ENCODE data around the gene ZFAND6. TPM values are rescaled to one million over a fixed set of nuclear protein-coding genes. Genes with fewer than 3 reads are reported as not detected.

Gene ZFAND6
- total RNA-seq, 1 donor from 2014 or later = 80.1 TPM

DNA sequence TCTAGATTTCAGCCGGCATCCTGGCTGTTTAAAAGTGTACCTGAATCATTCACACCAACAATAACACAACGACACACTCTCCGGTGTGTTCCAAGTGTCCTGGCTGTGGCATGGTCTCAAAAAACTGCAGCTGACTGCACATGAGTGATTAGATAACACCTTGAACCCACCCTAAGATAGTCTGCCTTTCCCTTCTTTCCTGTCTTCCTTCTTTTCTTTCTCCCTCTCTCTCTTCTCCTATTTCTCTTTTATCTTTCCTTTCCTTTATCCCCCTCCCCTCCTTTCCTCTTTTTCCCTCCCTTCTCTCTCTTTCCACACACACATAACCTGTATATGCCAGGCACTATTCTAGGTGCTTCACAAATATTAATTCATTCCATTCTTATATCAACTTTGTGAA is 92.1 kb downstream of the ZFAND6 start:
- Mint-ChIP-seq H3K4me3 (ENCODE audit: unreplicated experiment) (peak overlapping the region; percentile 76), H3K27me3 (ENCODE audit: unreplicated experiment) (peaks cover 4% of the 10 kb centered on the region), H3K4me1 (ENCODE audit: low read depth, unreplicated experiment) (peaks cover 11% of the 10 kb centered on the region), H3K36me3 (ENCODE audit: unreplicated experiment) (no peaks in the 10 kb centered on the region), H3K9me3 (ENCODE audit: unreplicated experiment) (peaks cover 2% of the 10 kb centered on the region), H3K27ac (ENCODE audit: unreplicated experiment) (no peak overlapping the region)
- TF ChIP-seq, protein P1, sequence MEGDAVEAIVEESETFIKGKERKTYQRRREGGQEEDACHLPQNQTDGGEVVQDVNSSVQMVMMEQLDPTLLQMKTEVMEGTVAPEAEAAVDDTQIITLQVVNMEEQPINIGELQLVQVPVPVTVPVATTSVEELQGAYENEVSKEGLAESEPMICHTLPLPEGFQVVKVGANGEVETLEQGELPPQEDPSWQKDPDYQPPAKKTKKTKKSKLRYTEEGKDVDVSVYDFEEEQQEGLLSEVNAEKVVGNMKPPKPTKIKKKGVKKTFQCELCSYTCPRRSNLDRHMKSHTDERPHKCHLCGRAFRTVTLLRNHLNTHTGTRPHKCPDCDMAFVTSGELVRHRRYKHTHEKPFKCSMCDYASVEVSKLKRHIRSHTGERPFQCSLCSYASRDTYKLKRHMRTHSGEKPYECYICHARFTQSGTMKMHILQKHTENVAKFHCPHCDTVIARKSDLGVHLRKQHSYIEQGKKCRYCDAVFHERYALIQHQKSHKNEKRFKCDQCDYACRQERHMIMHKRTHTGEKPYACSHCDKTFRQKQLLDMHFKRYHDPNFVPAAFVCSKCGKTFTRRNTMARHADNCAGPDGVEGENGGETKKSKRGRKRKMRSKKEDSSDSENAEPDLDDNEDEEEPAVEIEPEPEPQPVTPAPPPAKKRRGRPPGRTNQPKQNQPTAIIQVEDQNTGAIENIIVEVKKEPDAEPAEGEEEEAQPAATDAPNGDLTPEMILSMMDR (IDR thresholded peaks at IDR 0.05; ENCODE audit: partially characterized antibody, unreplicated experiment) = no peak
- no peak for DNase-seq

DNA sequence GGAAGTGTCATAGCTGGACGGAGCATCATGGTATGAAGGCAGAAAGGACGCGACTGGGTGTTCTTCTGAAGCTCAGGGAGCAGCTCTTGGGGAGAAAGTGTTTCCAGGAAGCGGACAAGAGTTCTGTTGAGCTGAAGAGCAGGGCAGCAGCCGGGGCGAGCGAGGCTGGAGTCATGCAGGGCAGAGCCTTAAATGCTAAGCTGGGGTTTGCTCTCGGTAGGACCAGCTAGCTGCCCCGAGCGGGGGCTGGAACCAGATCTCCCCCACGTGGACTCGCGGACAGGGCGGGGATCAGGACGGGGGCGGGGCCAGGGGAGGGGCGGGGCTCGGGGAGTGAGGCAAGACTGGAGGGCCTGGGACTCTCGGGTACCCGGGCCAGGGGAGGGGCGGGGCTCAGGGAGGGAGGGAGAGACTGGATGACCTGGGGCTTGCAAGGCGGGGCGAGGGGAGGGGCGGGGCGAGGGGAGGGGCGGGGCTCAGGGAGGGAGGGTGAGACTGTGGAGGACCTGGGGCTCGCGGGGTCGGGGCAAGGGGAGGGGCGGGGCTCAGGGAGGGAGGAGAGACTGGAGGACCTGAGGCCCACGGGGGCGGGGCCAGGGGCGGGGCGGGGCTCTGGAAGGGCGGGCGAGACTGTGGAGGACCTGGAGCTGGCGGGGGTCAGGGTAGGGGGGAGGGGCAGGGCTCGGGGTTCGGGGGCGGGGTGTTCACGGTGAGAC is 92.9 kb downstream of the ZFAND6 start:
- TF ChIP-seq, protein P1 (IDR thresholded peaks at IDR 0.05; ENCODE audit: partially characterized antibody, unreplicated experiment) = no peak
- peaks cover 2% of the 10 kb centered on the region for H3K9me3 Mint-ChIP-seq (ENCODE audit: unreplicated experiment)
- H3K27me3 Mint-ChIP-seq (ENCODE audit: unreplicated experiment) = peaks cover 4% of the 10 kb centered on the region
- no peaks in the 10 kb centered on the region for H3K36me3 Mint-ChIP-seq (ENCODE audit: unreplicated experiment)
- peak overlapping the region; percentile 76 for H3K4me3 Mint-ChIP-seq (ENCODE audit: unreplicated experiment)
- peaks cover 11% of the 10 kb centered on the region for H3K4me1 Mint-ChIP-seq (ENCODE audit: low read depth, unreplicated experiment)
- DNase-seq = peak; percentile 91
- H3K27ac Mint-ChIP-seq (ENCODE audit: unreplicated experiment) = no peak overlapping the region

DNA sequence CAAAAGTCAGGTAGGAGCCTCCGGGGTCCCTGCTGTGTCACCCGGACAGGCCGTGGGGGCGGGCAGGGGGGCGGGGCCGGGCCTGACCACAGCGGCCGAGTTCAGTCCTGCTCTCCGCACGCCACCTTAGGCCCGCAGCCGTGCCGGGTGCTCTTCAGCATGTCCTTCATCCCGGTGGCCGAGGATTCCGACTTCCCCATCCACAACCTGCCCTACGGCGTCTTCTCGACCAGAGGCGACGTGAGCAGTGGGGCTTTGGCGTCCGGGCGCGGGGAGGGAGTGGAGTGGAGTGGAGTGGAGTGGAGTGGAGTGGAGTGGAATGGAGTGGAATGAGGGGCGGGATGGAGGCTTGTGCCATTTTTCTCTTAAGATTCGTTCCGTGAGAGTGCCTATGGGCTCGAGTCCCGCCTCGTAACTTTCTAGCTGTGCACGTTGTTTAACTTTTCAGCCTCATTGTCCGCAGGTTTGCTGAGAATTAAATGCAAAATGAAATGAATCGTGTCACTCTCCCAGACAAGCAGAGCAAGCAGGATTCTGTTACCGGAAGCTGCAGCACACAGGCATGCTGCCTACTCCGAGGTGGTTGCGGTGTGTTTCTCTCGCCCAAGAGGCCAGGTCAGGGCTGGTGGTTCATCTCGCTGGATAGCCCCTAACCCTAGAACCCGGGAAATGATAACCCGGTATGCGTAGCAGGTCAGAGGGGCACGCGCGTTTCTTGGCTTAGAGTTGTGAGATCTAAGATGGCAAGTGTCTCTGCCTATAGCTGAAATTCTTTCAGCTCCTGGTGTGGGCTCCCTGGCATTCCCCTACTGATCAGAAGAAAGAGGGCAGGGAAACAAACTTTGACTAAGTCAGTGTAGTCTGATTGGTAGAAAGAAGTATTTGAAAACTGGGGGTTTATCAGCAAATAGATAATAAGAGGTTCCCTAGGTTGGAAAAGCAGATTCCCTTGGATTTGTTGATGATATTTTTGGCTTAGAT is 93.7 kb downstream of the ZFAND6 start, which contains the start of gene FAH:
FAH (plus strand) TSS at position 104 of the 981 bp plus-strand sequence; CDS start at position 160, 56 bp downstream.
- DNase-seq = no peak
- peaks cover 2% of the 10 kb centered on the region for H3K9me3 Mint-ChIP-seq (ENCODE audit: unreplicated experiment)
- H3K4me3 Mint-ChIP-seq (ENCODE audit: unreplicated experiment) = peak within 1 kb of the TSS; percentile 93
- no peak within 1 kb of the TSS for H3K27ac Mint-ChIP-seq (ENCODE audit: unreplicated experiment)
- TF ChIP-seq, protein P1 (IDR thresholded peaks at IDR 0.05; ENCODE audit: partially characterized antibody, unreplicated experiment) = no peak
- peaks cover 11% of the 10 kb centered on the region for H3K4me1 Mint-ChIP-seq (ENCODE audit: low read depth, unreplicated experiment)
- peaks cover 4% of the 10 kb centered on the region for H3K27me3 Mint-ChIP-seq (ENCODE audit: unreplicated experiment)
- no peaks in the 10 kb centered on the region for H3K36me3 Mint-ChIP-seq (ENCODE audit: unreplicated experiment)

DNA sequence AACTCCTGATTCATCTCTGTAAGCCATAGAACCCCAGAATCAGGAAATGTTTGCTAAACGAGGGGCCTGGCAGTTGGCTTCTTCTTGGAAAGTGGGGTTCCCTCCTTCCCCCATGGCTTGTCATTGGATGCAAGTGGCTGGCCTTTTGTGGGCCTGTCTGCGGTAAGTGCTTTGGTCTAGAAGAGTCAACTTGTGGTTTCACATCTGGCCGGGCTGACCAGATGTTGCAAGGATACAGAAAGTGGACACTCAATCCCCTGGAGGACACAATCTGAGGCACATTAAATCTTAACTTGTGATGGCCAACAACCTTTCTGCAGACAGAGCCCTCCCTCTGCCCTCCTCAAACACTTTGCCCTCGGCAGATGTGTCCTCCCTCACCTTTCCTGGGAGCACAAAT is 94.4 kb downstream of the ZFAND6 start:
- TF ChIP-seq, protein P1 (IDR thresholded peaks at IDR 0.05; ENCODE audit: partially characterized antibody, unreplicated experiment) = no peak
- Mint-ChIP-seq H3K4me1 (ENCODE audit: low read depth, unreplicated experiment) (peaks cover 11% of the 10 kb centered on the region), H3K27ac (ENCODE audit: unreplicated experiment) (no peak overlapping the region), H3K27me3 (ENCODE audit: unreplicated experiment) (peaks cover 4% of the 10 kb centered on the region), H3K36me3 (ENCODE audit: unreplicated experiment) (no peaks in the 10 kb centered on the region), H3K9me3 (ENCODE audit: unreplicated experiment) (peaks cover 2% of the 10 kb centered on the region), H3K4me3 (ENCODE audit: unreplicated experiment) (peak overlapping the region; percentile 93)
- DNase-seq = no peak
